ENCODE measurements around the gene RNF213.

DNA sequence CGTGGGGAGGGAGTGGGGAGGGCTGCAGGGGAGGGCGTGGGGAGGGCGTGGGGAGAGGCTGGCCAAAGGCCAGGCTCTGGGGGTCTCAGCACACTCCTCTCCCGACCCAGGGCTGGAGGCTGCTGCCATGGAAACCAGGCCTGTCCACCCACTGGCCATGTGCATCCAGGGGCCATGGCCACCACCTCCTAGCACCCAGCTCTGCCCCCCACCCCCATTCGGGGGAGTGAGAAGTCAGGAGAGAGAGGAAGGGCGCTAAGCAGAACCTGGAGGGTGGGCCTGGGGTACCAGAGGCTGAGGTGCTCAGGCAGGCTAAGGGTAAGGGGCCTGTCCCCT is 184.0 kb downstream of the RNF213 start:
- no peak for TF ChIP-seq POLR2A (IDR thresholded peaks at IDR 0.05; ENCODE audit: low read depth, low read length)
- no peak for TF ChIP-seq FOXK2 (IDR thresholded peaks at IDR 0.05)
- no peak for TF ChIP-seq RAD21 (IDR thresholded peaks at IDR 0.05; ENCODE audit: insufficient read depth, low read depth, low read length)
- no peak for TF ChIP-seq MYC (IDR thresholded peaks at IDR 0.05; ENCODE audit: insufficient read depth, insufficient read length, insufficient replicate concordance, low read length, severe bottlenecking)
- TF ChIP-seq, protein P1, sequence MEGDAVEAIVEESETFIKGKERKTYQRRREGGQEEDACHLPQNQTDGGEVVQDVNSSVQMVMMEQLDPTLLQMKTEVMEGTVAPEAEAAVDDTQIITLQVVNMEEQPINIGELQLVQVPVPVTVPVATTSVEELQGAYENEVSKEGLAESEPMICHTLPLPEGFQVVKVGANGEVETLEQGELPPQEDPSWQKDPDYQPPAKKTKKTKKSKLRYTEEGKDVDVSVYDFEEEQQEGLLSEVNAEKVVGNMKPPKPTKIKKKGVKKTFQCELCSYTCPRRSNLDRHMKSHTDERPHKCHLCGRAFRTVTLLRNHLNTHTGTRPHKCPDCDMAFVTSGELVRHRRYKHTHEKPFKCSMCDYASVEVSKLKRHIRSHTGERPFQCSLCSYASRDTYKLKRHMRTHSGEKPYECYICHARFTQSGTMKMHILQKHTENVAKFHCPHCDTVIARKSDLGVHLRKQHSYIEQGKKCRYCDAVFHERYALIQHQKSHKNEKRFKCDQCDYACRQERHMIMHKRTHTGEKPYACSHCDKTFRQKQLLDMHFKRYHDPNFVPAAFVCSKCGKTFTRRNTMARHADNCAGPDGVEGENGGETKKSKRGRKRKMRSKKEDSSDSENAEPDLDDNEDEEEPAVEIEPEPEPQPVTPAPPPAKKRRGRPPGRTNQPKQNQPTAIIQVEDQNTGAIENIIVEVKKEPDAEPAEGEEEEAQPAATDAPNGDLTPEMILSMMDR (IDR thresholded peaks at IDR 0.05 in 2 of 3, conservative IDR thresholded peaks at IDR 0.05 in 1 of 3; ENCODE audit: control insufficient read depth in 2 of 3, extremely low read depth in 1 of 3, insufficient read depth in 1 of 3, low read depth in 3 of 3, low read length in 3 of 3) = no peak
- TF ChIP-seq, protein P2, sequence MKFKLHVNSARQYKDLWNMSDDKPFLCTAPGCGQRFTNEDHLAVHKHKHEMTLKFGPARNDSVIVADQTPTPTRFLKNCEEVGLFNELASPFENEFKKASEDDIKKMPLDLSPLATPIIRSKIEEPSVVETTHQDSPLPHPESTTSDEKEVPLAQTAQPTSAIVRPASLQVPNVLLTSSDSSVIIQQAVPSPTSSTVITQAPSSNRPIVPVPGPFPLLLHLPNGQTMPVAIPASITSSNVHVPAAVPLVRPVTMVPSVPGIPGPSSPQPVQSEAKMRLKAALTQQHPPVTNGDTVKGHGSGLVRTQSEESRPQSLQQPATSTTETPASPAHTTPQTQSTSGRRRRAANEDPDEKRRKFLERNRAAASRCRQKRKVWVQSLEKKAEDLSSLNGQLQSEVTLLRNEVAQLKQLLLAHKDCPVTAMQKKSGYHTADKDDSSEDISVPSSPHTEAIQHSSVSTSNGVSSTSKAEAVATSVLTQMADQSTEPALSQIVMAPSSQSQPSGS (IDR thresholded peaks at IDR 0.05; ENCODE audit: low read length) = no peak

All from GM12878 (cell line).